Raji (cell line): Measurements from ENCODE around the gene CAST.

Experiments
- POLR2A ChIP-seq: IDR thresholded peaks from 2 replicates; pipeline ENCODE4 v1.6.1; 2011; ENCODE audit warnings: low read depth, low read length, control low read depth; ENCODE audit not compliant: insufficient read depth

Gene CAST

DNA sequence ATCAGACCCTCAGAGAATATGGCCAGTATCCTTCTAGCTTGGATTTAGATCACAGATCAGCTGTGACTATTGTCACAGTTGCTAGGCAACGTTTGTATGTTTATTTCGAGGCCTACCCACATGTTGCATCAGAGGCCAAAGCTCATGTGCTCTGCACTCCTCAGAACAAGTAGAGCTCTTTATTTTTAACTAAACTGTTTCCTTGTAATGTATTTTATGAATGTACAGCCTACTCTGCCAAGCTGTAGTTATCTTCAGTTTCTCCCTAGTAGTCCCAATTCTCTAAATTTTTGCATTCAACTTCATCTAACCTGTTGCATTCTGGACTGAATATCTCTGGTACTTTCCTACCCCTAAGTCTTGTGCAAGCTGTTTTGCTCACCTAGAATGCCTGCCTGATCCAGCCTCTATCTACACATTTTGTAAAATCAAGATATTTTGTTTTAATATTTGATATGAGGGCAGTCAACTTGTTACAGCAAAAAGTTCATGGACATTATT lies 52.8 kb downstream of the CAST start:
- no peak for TF ChIP-seq POLR2A

DNA sequence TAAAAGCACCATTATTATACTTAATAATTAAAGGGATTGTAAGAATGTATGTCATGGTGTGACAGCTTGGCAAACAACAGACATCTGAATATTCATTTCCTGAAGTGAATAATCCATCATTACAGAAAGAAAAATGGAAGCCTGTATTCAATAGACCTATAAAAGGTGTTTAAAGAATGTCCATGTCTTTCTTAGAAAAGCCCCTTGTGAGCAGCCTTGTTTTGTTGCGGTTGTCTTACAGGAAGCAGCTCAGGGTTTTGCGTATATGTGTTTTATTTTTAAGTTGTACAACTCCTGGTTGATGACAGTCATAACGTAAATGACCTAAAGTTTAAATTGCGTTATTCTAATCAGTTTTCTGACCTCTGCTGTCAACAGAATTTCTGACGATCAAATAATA lies 53.8 kb downstream of the CAST start:
- no peak for TF ChIP-seq POLR2A

DNA sequence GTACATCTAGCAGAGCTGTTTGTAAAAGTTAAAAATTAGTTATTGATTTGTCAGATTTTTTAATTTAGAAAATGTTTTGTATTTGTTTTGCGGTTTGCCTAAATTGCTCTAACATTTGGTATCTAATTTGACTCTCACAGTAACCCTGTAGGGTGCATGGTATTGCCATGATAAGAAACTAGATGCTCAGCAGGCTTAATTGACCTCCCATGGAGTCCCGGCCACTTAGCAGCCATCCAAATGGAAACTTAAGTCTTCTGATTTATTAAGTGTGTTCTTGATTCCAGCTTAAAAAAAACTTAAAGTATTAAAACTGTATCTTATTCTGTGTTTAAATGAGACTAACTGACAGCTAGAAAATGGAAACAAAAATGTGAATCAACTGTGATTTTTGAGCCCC lies 54.5 kb downstream of the CAST start:
- TF ChIP-seq POLR2A, result no peak

DNA sequence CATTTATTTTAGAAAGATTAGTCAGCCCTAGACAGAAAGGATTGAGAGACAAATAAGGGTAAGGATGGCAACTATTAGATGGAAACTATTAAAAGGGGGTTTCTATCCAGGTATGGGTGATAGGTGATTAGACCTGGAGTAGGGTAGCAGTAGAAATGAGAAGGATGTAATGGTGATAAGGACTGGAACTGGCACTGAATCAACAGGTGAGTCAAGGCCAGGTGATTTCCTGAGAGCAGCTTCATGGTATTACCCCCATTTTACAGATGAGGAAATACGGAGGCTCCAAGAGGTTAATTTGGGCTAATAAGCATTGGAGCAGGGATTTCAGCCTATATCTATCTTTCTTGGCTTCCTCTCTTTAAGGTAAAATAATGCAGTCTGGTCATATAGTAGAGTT lies 55.7 kb downstream of the CAST start:
- TF ChIP-seq POLR2A, result no peak

DNA sequence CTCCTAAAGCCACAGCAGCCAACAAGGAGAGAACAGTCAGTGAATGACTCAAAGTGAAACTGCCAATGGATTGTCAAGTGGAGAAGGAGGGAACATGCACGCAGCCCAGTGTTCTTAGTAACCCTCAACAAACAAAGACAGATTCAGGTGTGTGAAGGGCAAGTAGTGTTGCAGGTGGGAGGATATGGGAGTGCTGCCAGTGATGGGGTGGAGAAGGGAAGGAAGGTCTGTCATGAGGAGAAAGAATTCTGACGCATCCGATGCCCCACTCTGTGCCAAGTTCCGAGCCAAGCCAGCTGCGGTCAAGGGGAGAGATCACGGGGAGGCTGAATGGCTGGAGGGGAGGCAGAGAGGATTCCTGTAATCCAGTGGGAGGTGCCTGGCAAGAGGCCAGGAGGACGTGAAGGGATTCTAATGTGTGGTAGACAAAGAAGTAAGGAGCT lies 56.5 kb downstream of the CAST start:
- TF ChIP-seq POLR2A, result no peak

DNA sequence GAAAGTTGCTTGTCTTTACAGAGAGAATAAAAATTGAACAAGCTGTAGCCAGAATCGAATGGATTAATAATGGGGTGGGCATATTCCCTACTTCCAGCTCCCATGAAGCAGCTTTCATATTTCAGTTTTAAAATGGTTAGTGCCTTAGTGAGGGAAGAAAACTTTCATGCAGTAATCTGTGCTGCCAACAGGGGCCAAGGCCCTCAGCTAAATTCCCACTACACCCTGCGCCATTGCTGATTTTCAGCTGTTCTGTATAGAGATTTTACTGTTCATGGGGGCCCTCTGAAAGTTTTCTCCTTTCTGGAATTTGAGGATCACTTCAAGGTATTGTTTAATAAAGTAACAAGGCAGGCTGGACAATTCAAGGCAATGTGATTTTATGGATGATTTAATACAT lies 58.2 kb downstream of the CAST start:
- TF ChIP-seq POLR2A, result no peak

DNA sequence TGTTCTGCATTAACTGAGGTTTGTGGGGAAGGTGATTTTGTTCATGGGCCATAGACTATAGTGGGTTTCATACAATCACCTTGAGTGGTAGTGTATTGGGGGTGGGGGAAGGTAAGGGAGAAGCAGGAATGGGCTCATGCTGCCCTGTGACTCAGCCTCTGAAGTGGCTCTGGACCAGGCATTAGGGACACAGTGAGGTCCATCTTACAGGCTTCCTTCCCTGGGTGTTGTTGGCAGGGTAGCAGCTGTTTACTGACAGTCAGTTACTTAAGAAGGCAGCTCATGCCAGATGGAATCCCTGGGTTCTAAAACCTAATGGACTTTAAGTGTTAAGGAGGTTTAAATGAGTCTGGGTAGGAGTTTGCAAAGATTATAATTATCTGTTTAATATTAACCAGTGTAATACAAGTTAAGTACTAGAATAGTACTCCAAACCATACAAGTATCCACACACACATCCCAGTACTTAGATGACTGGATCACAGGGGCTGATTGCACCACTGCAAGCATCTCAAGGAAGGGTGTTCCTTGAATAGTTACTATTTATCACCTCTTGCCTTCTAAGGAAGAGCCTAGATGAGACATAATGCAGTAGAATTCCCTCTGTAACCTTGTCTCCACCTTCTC lies 59.3 kb downstream of the CAST start:
- no peak for TF ChIP-seq POLR2A

DNA sequence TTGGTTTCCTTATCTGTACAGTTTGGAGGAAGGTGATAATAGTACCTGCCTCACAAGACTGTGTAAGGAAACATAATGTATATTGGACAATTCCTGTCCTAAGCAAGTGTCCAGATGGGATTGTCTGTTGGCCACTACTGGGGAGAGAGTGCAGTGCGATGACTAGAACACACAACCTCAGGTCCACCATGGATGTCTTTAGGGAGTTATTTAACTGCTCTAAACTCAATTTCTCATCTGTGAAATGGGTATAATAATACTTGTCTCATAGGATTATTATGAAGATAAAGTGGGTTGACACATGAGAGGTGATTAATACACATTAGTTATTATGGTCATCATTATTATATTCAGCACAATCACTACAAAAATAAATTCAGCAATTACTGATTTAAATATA lies 63.1 kb downstream of the CAST start:
- TF ChIP-seq POLR2A, result no peak

DNA sequence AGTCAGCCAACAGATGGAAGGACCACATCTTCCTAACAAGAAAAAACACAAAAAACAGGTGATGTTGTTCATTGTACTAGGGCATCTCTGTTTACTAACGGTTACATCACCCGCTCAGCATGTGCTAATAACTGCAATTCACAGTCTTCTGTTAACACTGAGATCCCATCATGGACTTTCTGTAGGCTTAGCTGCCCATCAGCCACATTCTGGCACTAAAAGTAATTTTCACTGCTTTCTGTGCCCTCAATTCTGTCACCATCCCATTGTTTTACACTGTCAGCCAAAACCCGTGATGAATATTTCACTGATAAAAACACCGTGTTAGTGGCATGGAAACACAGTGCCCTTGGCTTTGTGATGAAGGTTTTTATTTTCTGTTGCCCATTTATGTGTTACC lies 64.6 kb downstream of the CAST start:
- TF ChIP-seq POLR2A, result no peak

DNA sequence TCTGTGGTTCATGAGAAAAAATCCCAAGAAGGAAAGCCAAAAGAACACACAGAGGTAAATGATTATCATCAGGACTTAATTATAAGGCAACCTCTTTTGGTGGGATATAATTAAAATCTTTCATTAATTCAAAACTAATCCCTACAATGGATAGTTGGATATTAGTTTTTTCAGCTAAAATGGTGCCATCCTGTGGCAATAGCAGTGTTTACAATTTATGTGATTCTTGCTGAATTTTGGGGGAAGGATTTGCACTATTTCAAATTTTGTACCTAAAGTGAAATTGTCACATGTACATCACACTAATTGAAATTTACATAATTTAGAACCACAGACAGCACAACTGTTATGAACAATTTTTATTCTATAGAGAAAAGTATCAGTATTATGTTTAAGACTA lies 67.0 kb downstream of the CAST start:
- TF ChIP-seq POLR2A, result no peak

DNA sequence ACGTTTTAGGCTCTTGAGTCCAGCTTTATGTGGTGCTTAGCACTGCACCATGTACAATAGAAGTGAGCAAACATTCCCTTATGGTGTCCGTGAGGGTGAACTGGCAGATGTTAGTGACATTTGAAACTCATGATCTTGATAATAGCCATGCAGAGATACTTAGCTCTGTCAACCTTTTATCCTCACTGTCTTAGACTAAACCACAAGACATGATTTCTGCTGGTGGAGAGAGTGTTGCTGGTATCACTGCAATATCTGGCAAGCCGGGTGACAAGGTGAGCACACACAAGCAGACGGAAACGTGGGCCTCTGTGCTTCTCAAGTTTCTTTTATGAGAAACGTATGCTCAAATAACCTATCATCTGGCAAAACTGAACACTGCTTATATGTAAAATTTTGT lies 68.4 kb downstream of the CAST start:
- no peak for TF ChIP-seq POLR2A

DNA sequence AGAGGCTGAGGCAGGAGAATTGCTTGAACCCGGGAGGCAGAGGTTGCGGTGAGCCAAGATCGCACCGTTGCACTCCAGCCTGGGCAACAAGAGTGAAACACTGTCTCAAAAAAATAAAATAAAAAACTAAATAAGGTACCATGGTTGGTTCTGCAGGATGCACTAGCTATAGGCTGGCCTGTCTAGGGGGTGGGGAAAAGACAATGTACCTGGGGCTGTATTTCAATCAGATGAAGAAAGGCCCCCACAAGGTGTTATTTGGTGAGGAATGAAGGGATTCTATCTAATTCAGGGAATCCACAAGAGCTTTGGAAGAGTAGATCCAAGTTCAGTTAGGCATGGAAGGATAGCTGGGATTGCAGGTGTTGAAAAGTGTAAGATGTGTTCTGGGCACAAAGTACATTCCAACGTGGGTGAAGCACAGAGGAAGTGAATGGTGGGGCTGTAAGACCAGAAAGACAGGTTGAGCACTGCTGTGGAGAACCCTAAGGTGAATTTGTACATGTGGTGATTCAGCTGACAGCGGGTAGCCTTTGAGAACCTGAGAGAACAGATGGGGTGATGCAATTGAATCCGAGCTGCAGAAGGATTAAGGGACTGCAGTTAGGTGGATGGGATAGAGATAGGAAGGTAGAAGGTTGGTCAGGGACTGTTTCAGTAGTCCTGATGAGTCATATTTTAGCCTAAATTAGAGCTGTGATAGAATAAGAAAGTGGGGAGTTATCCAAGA lies 71.8 kb downstream of the CAST start:
- no peak for TF ChIP-seq POLR2A

DNA sequence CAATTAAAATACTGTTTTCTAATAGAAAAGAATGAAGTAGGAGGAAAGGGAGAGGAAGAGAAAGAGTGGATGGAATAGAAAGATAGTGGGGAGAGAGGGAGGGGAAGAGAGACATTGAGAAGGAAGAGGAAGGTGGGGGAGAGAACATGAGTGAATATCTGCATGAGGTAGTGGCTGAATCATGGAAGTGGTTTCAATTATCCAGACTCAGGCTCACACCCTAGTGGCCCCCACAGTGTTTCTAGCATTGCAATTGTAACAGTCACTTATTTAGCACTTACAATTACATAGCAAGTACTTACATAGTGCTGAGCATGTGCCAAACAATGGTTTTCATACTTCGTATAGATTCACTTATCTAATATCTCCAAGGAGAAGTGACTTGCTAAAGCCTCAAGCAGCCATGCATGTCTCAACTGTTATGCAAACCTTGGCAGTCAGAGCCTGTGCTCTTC lies 72.7 kb downstream of the CAST start:
- no peak for TF ChIP-seq POLR2A

DNA sequence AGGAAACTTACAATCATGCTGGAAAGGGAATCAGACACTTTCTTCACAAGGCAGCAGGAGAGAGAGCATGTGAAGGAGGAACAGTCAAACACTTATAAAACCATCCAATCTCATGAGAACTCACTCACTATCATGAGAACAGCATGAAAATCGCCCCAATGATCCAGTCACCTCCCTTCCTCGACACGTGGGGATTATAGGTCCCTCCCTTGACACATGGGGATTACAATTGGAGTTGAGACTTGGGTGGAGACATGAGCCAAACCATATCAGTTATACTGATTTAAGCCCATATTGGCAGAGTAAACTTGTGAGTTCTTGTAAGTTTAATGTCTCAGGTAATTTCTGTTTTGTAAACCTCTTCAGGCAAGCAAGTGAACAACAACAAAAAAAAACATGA lies 74.8 kb downstream of the CAST start:
- no peak for TF ChIP-seq POLR2A

DNA sequence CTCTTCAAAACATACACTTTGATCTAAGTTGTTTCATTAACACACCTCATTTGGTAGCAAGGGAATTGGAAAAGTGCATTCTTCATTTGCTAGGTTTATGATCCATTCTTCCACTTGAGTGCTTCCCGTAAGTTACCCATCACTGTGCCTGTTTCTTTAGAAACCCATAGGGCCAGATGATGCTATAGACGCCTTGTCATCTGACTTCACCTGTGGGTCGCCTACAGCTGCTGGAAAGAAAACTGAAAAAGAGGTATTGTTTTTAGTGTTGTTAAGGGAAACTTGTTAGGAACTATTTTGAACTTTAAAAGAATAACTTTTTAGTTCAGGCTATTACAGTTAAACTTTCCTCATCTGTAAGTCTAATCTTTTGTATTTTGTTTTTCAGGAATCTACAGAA lies 78.9 kb downstream of the CAST start:
- no peak for TF ChIP-seq POLR2A

DNA sequence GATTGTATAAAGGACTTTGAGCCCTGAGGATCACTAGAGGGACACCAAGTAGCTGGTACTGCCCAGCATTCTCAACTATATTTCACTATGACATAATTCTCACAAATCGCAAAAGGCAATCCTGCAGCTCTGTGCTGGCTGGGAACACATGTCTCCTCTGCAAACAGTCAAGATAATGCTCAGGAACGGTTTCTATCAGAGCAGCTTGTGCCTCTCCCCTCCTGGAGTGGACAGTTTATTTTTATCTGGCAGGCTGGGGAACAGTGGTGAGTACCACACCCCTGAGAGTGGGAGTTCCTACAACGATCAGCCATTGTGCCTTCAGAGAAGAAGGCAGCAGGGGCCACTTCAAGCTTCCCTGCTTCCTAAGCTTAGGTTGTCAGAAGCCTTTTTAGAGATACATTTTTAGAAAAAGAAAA lies 79.7 kb downstream of the CAST start:
- TF ChIP-seq POLR2A, result no peak
